GM23338 (cell line): Measurements from ENCODE around the gene IL36A. TPM values are rescaled to one million over a fixed set of nuclear protein-coding genes. Genes with fewer than 3 reads are reported as not detected.

ENCODE experiments used
- ATAC-seq: fragments of 200-7000 bp; cut with Tn5 transposase; 3 replicates; pipeline ENCODE4 v1.9.1; 2020
- DNase-seq: peaks from one replicate; pipeline ENCODE4 v3.0.0-alpha.2; 2015; ENCODE audit warnings: low spot score
- H2AFZ ChIP-seq: fragments of 200-600 bp; sonication (generic); 2 replicates; pipeline ENCODE4 v1.8.0; 2016; ENCODE audit warnings: antibody characterized with exemption, mild to moderate bottlenecking, moderate library complexity
- H3F3A ChIP-seq: fragments of 200-600 bp; sonication (generic); replicated peaks from 2 replicates; pipeline ENCODE4 v1.8.0; 2017; ENCODE audit warnings: antibody characterized with exemption, mixed run types, low read depth
- H3K27ac ChIP-seq: fragments of 200-600 bp; sonication (generic); 2 replicates; pipeline ENCODE4 v1.6.1; 2016; ENCODE audit warnings: low read depth
- H3K27me3 ChIP-seq: fragments of 200-600 bp; sonication (generic); 2 replicates; pipeline ENCODE4 v1.8.0; 2016; ENCODE audit warnings: mild to moderate bottlenecking, mixed run types, moderate library complexity; ENCODE audit not compliant: insufficient read depth
- H3K36me3 ChIP-seq: fragments of 200-600 bp; sonication (generic); 2 replicates; pipeline ENCODE4 v1.8.0; 2016; ENCODE audit warnings: mild to moderate bottlenecking; ENCODE audit not compliant: insufficient read depth
- H3K4me1 ChIP-seq: fragments of 200-600 bp; sonication (generic); 2 replicates; pipeline ENCODE4 v1.8.0; 2016; ENCODE audit warnings: mild to moderate bottlenecking, moderate library complexity; ENCODE audit not compliant: insufficient read depth
- H3K4me2 ChIP-seq: fragments of 200-600 bp; sonication (generic); 2 replicates; pipeline ENCODE4 v1.7.1; 2017; ENCODE audit warnings: mixed run types
- H3K4me3 ChIP-seq: fragments of 200-600 bp; sonication (generic); 2 replicates; pipeline ENCODE4 v1.6.1; 2016; ENCODE audit warnings: mixed run types
- H3K79me2 ChIP-seq: fragments of 200-600 bp; sonication (generic); replicated peaks from 2 replicates; pipeline ENCODE4 v1.8.0; 2017; ENCODE audit warnings: mild to moderate bottlenecking; ENCODE audit not compliant: insufficient read depth
- H3K9me2 ChIP-seq: fragments of 200-600 bp; sonication (generic); 2 replicates; pipeline ENCODE4 v1.8.0; 2017; ENCODE audit not compliant: insufficient read depth
- H4K20me1 ChIP-seq: fragments of 200-600 bp; sonication (generic); replicated peaks from 2 replicates; pipeline ENCODE4 v1.8.0; 2017; ENCODE audit warnings: mild to moderate bottlenecking; ENCODE audit not compliant: insufficient read depth
- H3K27ac Mint-ChIP-seq: 2 replicates; pipeline ENCODE4 v1.8.0; 2020; ENCODE audit warnings: inconsistent platforms, mild to moderate bottlenecking, moderate library complexity, mixed read lengths
- H3K27me3 Mint-ChIP-seq: 3 replicates; pipeline ENCODE4 v1.8.0; 2022; ENCODE audit warnings: low read depth, mild to moderate bottlenecking, moderate library complexity, mixed read lengths, inconsistent platforms; ENCODE audit not compliant: insufficient read depth, poor library complexity
- H3K36me3 Mint-ChIP-seq: 3 replicates; pipeline ENCODE4 v1.8.0; 2021; ENCODE audit warnings: low read depth, mild to moderate bottlenecking, inconsistent platforms, moderate library complexity, mixed read lengths
- H3K4me1 Mint-ChIP-seq: 3 replicates; pipeline ENCODE4 v1.8.0; 2020; ENCODE audit warnings: mild to moderate bottlenecking, inconsistent platforms, mixed read lengths
- H3K4me3 Mint-ChIP-seq: 3 replicates; pipeline ENCODE4 v1.8.0; 2021; ENCODE audit warnings: moderate library complexity, mild to moderate bottlenecking, inconsistent platforms, mixed read lengths
- H3K9me3 Mint-ChIP-seq: 3 replicates; pipeline ENCODE4 v1.8.0; 2020; ENCODE audit warnings: moderate library complexity, mild to moderate bottlenecking, inconsistent platforms, mixed read lengths
- CREB1 ChIP-seq: fragments of 250-450 bp; sonication (Bioruptor Pico); IDR thresholded peaks from 2 replicates; pipeline ENCODE4 v1.5.0; 2020; ENCODE audit warnings: low read depth, mild to moderate bottlenecking, moderate library complexity
- CTCF ChIP-seq, 2 experiments: fragments of 200-600 bp in 1 of 2; sonication (generic) in 1 of 2; conservative IDR thresholded peaks; 2 replicates each; pipeline versions ENCODE4 v1.5.1 to v1.6.1; 2016 to 2017; ENCODE audit warnings: antibody characterized with exemption in 2 of 2, low read depth in 2 of 2, mild to moderate bottlenecking in 2 of 2, moderate library complexity in 1 of 2
- ETS1 ChIP-seq: IDR thresholded peaks from 2 replicates; pipeline ENCODE4 v1.6.1; 2016; ENCODE audit warnings: antibody characterized with exemption
- EZH2 ChIP-seq: fragments of 200-600 bp; sonication (generic); IDR thresholded peaks from one replicate; pipeline ENCODE4 v1.8.0; 2017; ENCODE audit warnings: antibody characterized with exemption, mild to moderate bottlenecking, low read depth; ENCODE audit not compliant: unreplicated experiment
- EZH2phosphoT487 ChIP-seq: fragments of 200-600 bp; sonication (generic); IDR thresholded peaks from one replicate; pipeline ENCODE4 v1.8.1; 2018; ENCODE audit warnings: antibody characterized with exemption; ENCODE audit not compliant: unreplicated experiment
- JUNB ChIP-seq: IDR thresholded peaks from one replicate; pipeline ENCODE4 v1.6.1; 2016; ENCODE audit warnings: antibody characterized with exemption; ENCODE audit not compliant: unreplicated experiment
- NANOG ChIP-seq: IDR thresholded peaks from 2 replicates; pipeline ENCODE4 v1.6.1; 2016; ENCODE audit warnings: antibody characterized with exemption, borderline replicate concordance
- POLR2AphosphoS5 ChIP-seq: IDR thresholded peaks from 2 replicates; pipeline ENCODE4 v1.6.1; 2016; ENCODE audit warnings: antibody characterized with exemption, low read depth
- REST ChIP-seq: IDR thresholded peaks from one replicate; pipeline ENCODE4 v1.6.1; 2018; ENCODE audit warnings: antibody characterized with exemption; ENCODE audit not compliant: unreplicated experiment
- STAT1 ChIP-seq: IDR thresholded peaks from one replicate; pipeline ENCODE4 v1.6.1; 2016; ENCODE audit warnings: antibody characterized with exemption; ENCODE audit not compliant: unreplicated experiment
- ZNF114 ChIP-seq: fragments of 250-450 bp; sonication (Bioruptor Pico); IDR thresholded peaks from 2 replicates; pipeline ENCODE4 v1.5.0; 2020; ENCODE audit warnings: mild to moderate bottlenecking, moderate library complexity
- ZNF331 ChIP-seq: fragments of 250-450 bp; sonication (Bioruptor Pico); IDR thresholded peaks from 2 replicates; pipeline ENCODE4 v1.5.0; 2020; ENCODE audit warnings: low read depth, mild to moderate bottlenecking, moderate library complexity
- ZNF462 ChIP-seq: fragments of 250-450 bp; sonication (Bioruptor Pico); IDR thresholded peaks from 2 replicates; pipeline ENCODE4 v1.5.0; 2020; ENCODE audit warnings: mild to moderate bottlenecking, moderate library complexity
- polyA plus RNA-seq: library from polyadenylated mRNA; unstranded; fragments of >200 nt; fragmentation: Nextera tagmentation; extraction: Ambion mirVana; gene quantifications from 2 replicates; pipeline ENCODE4 v1.2.1, GENCODE V29; 2016
- total RNA-seq: library from RNA; depleted of rRNA; stranded (reverse); fragments of >200 nt; shearing (Covaris generic); gene quantifications from 2 replicates; pipeline ENCODE4 v1.2.3, GENCODE V29; 2014

Gene IL36A
- total and polyA plus RNA-seq, 2 experiments from 2014 or later = not detected

- H3K4me3 Mint-ChIP-seq = no peak overlapping the region
- 0 out of 2 replicates have a peak, but pooled peaks cover 4% of the 10 kb centered on the region for H3K9me2 ChIP-seq
- peaks cover 15% of the 10 kb centered on the region for H3K9me3 Mint-ChIP-seq
- H3F3A ChIP-seq = no peaks in the 10 kb centered on the region
- no peaks in the 10 kb centered on the region for H3K79me2 ChIP-seq
- TF ChIP-seq EZH2phosphoT487 (no peak), CREB1 (CRISPR knock-in tag) (no peak), JUNB (no peak), ZNF331 (CRISPR knock-in tag) (no peak), EZH2 (no peak), NANOG (no peak), ZNF114 (CRISPR knock-in tag) (no peak), REST (no peak), ETS1 (no peak), ZNF462 (CRISPR knock-in tag) (no peak), STAT1 (no peak), POLR2AphosphoS5 (no peak), CTCF (conservative IDR thresholded peaks at IDR 0.05; ENCODE audit: low read depth in 2 of 2) (no peak)
- ATAC-seq (no peak), DNase-seq (no peak)
- H3K4me2 ChIP-seq = no peak overlapping the region
- no peak overlapping the region for H2AFZ ChIP-seq
- H3K27me3 Mint-ChIP-seq = peaks cover 4% of the 10 kb centered on the region
- no peaks in the 10 kb centered on the region for H4K20me1 ChIP-seq
- H3K27me3 ChIP-seq = no peaks in the 10 kb centered on the region
- no peaks in the 10 kb centered on the region for H3K4me1 Mint-ChIP-seq
- peaks cover 3% of the 10 kb centered on the region; the same call in 1 of the 3 replicates for H3K36me3 Mint-ChIP-seq
- H3K4me3 ChIP-seq = no peak overlapping the region
- no peaks in the 10 kb centered on the region for H3K36me3 ChIP-seq
- no peak overlapping the region for H3K27ac Mint-ChIP-seq
- no peak overlapping the region for H3K27ac ChIP-seq
- H3K4me1 ChIP-seq = no peaks in the 10 kb centered on the region
Measured at GRCh38 chr2:113014067-113014466, 8.8 kb downstream of the IL36A start.
